Tibial artery (tissue), 4 donors: ENCODE data around the gene WBP2.
"Not testable (repeated sequence)": the region's sequence is repeated elsewhere in the genome, so short reads cannot be mapped to it uniquely, and the experiment has no call there.

ENCODE experiments used
- DNase-seq, 2 donors: peaks; one replicate each; pipeline ENCODE4 v3.0.0-alpha.2; 2019
- H3K27ac ChIP-seq, 2 donors: fragments of 200-600 bp; sonication (generic) in 1 of 2; 1 replicate in 1 of 2; 2 replicates in 1 of 2; pipeline ENCODE4 v1.5.1; 2018 to 2019; ENCODE audit warnings: mild to moderate bottlenecking in 1 of 2
- H3K27me3 ChIP-seq, 2 donors: fragments of 200-600 bp; sonication (generic) in 1 of 2; one replicate each; pipeline versions ENCODE4 v1.5.1 to v1.6.0; 2016 to 2019
- H3K36me3 ChIP-seq, 3 donors: fragments of 200-600 bp; sonication (generic) in 2 of 3; one replicate each; pipeline ENCODE4 v1.5.1; 2016 to 2019; ENCODE audit warnings: mild to moderate bottlenecking in 2 of 3
- H3K4me1 ChIP-seq, 4 donors: fragments of 200-600 bp; sonication (generic) in 2 of 4; 1 replicate in 3 of 4; 2 replicates in 1 of 4; pipeline ENCODE4 v1.5.1; 2016 to 2019
- H3K4me3 ChIP-seq, 2 donors: fragments of 200-600 bp; sonication (generic) in 1 of 2; 1 replicate in 1 of 2; 2 replicates in 1 of 2; pipeline ENCODE4 v1.5.1; 2018 to 2019; ENCODE audit warnings: mild to moderate bottlenecking in 2 of 2
- H3K9me3 ChIP-seq, 3 donors: fragments of 200-600 bp; sonication (generic) in 1 of 3; one replicate each; pipeline ENCODE4 v1.5.1; 2016 to 2019
- intact Hi-C: fragments of 100-400 bp; cut with DNase I; formaldehyde crosslinking; loops from one replicate; pipeline ENCODE4 v1.15.0; 2023; ENCODE audit warnings: low total_unique reads
- TF ChIP-seq, protein P1 (sequence below), 2 experiments: fragments of 200-600 bp in 1 of 2; fragments of 450-650 bp in 1 of 2; IDR thresholded peaks; one replicate each; pipeline ENCODE4 v1.5.1; 2017 to 2019; ENCODE audit warnings: antibody characterized with exemption in 2 of 2, mild to moderate bottlenecking in 1 of 2, moderate library complexity in 1 of 2

Gene WBP2

DNA sequence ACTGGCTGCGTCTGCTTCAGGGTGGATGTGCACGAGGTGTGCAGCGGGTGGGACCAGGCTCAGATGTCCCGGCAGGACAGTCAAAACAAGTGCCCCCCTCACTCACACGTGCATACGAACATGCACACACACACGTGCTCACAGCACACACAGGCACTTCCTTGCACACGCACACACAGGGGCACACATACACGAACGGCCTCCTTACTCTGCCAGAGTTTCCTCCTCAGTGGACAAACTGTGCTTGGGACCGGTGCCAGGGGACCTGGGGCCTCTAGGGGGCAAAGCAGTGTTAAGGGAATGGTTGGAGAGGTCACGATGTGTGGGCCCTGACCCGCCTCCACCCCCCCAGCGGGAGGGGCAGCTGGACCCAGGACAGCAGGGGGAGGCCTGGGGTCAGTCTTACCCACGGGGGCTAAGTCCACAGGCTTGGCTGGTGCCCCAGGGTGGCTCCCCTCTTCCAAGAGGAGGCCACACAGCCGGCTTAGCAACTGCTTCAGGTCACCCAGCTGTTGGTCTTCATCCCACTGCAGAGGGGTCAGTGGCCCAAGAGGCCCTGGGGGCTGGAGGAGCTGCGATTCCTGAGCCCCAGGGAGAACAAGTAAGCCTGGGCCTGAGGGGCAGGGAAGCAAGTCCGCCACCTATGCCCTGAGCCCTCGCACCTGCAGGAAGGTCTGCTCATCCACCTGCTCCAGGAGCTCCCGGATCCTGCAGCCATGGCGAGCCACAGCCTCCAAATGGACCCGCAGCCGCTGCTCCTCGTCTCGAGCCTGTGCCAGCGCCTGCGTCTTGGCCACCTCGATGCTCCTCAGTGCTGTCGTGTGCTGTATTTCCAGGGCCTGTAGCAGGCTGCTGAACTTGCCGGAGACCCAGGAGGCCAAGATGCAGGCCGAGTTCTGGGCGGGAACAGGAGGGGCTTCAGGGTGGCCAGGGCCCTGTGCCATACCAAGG, 36.7 kb upstream of the WBP2 start:
- H3K27me3 ChIP-seq = no peaks in the 10 kb centered on the region
- no peak for DNase-seq
- TF ChIP-seq, protein P1, sequence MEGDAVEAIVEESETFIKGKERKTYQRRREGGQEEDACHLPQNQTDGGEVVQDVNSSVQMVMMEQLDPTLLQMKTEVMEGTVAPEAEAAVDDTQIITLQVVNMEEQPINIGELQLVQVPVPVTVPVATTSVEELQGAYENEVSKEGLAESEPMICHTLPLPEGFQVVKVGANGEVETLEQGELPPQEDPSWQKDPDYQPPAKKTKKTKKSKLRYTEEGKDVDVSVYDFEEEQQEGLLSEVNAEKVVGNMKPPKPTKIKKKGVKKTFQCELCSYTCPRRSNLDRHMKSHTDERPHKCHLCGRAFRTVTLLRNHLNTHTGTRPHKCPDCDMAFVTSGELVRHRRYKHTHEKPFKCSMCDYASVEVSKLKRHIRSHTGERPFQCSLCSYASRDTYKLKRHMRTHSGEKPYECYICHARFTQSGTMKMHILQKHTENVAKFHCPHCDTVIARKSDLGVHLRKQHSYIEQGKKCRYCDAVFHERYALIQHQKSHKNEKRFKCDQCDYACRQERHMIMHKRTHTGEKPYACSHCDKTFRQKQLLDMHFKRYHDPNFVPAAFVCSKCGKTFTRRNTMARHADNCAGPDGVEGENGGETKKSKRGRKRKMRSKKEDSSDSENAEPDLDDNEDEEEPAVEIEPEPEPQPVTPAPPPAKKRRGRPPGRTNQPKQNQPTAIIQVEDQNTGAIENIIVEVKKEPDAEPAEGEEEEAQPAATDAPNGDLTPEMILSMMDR (IDR thresholded peaks at IDR 0.05) = no peak
- no peak overlapping the region for H3K4me3 ChIP-seq
- intact Hi-C loops = loop anchor here (5.0 kb wide), 1 partner anchor 130 kb away; no protein-coding TSS in a partner anchor
- peaks cover 0 to 49% (median 29%) of the 10 kb centered on the region in 3 donors for H3K36me3 ChIP-seq
- no peaks in the 10 kb centered on the region for H3K9me3 ChIP-seq
- H3K4me1 ChIP-seq = peaks cover 0 to 24% (median 17%) of the 10 kb centered on the region in 4 donors
- H3K27ac ChIP-seq = no peak overlapping the region

DNA sequence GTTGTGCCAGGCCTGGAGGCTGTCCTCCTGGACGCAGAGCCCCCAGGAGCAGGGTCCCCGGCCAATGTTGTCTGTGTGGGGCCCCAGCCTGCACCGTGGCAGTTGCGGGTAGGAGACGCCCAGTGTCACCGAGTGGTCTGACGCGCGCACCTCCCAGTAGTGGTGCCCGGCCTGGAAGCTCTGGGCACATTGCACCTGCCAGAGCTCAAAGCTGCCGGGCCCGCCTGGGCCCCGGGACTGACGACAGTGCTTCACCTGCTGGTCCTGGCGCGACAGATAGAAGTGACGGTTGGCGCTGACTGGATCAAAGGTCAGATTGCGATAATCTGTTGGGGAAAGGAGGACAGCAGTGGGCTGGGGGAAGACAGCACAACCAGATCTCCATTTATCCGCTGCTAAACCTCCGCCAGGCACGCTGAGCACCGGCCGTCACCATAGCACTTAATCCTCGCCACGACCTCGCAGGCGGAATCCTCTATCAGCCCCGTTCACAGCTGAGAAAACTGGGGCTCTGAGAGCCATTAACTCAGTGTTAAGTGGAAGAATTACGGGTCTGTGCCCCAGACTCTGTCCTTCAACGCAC, 36.0 kb upstream of the WBP2 start:
- H3K4me1 ChIP-seq = peaks cover 0 to 21% (median 17%) of the 10 kb centered on the region in 4 donors
- DNase-seq = no peak
- TF ChIP-seq, protein P1 (IDR thresholded peaks at IDR 0.05) = no peak
- H3K27me3 ChIP-seq = no peaks in the 10 kb centered on the region
- H3K27ac ChIP-seq = no peak overlapping the region
- intact Hi-C loops = loop anchor here (5.0 kb wide), 1 partner anchor 129 kb away; no protein-coding TSS in a partner anchor
- H3K9me3 ChIP-seq = no peaks in the 10 kb centered on the region
- peaks cover 0 to 49% (median 29%) of the 10 kb centered on the region in 3 donors for H3K36me3 ChIP-seq
- no peak overlapping the region for H3K4me3 ChIP-seq

DNA sequence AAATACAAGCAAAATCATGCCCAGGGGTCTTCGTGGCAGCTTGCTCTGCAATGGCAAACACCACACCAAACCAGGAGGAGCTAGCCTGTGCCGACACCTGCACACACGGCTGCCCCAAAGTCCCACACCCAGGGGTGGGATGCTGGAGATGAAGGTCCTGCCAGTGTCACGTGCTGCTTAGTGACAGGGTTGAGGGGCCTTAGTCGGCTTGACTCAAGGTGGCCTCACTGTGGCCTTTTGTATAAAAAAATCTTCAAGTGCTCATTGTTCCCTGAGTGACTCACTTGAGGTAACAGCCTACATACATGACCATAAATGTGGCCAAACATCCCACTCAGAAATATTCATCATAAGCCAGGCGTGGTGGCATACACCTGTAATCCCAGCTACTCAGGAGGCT, 34.3 kb upstream of the WBP2 start:
- TF ChIP-seq, protein P1 (IDR thresholded peaks at IDR 0.05) = no peak
- Histone ChIP-seq H3K4me3 (no peak overlapping the region), H3K36me3 (peaks cover 0 to 49% (median 29%) of the 10 kb centered on the region in 3 donors), H3K27ac (no peak overlapping the region), H3K4me1 (peaks cover 0 to 5% (median 2%) of the 10 kb centered on the region in 4 donors), H3K9me3 (no peaks in the 10 kb centered on the region), H3K27me3 (no peaks in the 10 kb centered on the region)
- DNase-seq = no peak
- intact Hi-C loops = loop anchor here (5.0 kb wide), 1 partner anchor 47 kb away; the partner anchor contains the start of gene UNC13D

DNA sequence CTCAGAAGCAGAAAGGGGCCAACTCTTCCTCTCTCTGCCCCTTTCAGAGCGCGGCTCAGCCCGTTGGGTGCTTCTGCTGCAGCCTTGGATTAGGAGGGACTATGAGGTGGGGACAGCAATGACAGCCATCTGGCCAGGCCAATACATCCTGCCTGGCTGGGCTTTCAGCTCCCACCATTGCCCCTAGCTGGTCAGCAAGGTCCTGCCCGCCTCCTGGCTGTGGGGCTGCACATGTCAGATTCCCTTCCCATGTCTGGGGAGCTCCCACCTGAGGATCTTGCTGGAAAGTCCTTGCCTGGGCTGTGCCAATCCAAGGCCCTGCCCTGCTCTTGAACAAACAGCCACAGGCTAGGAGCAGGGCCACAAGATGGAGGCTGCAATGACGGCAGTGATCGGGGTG, 33.3 kb upstream of the WBP2 start:
- no peaks in the 10 kb centered on the region for H3K4me1 ChIP-seq
- H3K27me3 ChIP-seq = no peaks in the 10 kb centered on the region
- H3K9me3 ChIP-seq = no peaks in the 10 kb centered on the region
- peaks cover 0 to 49% (median 29%) of the 10 kb centered on the region in 3 donors for H3K36me3 ChIP-seq
- TF ChIP-seq, protein P1 (IDR thresholded peaks at IDR 0.05) = no peak
- no peak overlapping the region for H3K4me3 ChIP-seq
- no peak for DNase-seq
- intact Hi-C loops = loop anchor here (5.0 kb wide), 1 partner anchor 46 kb away; the partner anchor contains the start of gene UNC13D
- H3K27ac ChIP-seq = no peak overlapping the region

DNA sequence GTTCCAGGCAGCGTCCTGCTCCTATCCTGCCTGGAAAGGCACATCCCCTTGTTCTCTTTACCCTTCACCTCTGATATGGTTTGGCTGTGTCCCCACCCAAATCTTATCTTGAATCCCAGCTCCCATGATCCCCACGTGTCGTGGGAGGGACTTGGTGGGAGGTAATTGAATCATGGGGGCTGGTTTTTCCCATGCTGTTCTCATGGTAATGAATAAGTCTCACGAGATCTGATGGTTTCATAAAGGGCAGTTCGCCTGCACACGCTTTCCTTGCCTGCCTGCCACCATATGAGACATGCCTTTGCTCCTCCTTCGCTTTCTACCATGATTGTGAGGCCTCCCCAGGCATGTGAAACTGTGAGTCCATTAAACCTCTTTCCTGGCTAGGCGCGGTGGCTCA, 30.7 kb upstream of the WBP2 start:
- not testable (repeated sequence) for H3K27ac ChIP-seq, H3K27me3 ChIP-seq, H3K9me3 ChIP-seq, H3K4me3 ChIP-seq, H3K4me1 ChIP-seq, DNase-seq
- H3K36me3 ChIP-seq = peaks cover 0 to 28% (median 16%) of the 10 kb centered on the region in 3 donors
- intact Hi-C loops = loop anchor here (5.0 kb wide), 1 partner anchor 44 kb away; the partner anchor contains the start of gene UNC13D
